CD14-positive monocyte (primary cell): ENCODE data around the gene S100A6. TPM values are rescaled to one million over a fixed set of nuclear protein-coding genes. Genes with fewer than 3 reads are reported as not detected.

Experiments
- DNase-seq, 3 donors: peaks; one replicate each; pipeline ENCODE4 v3.0.0-alpha.2; 2011 to 2022
- H2AFZ ChIP-seq: 2 replicates; pipeline ENCODE4 v1.6.0; 2012; ENCODE audit warnings: mild to moderate bottlenecking, low read depth, low read length, inconsistent platforms; ENCODE audit not compliant: insufficient read depth, poor library complexity, severe bottlenecking
- H3K27ac ChIP-seq, 2 donors: 1 replicate in 1 of 2; 2 replicates in 1 of 2; pipeline ENCODE4 v1.5.1; 2012 to 2013; ENCODE audit warnings: low read length in 2 of 2, control low read depth in 1 of 2, inconsistent platforms in 1 of 2, low read depth in 1 of 2, mild to moderate bottlenecking in 1 of 2
- H3K27me3 ChIP-seq, 2 donors: one replicate each; pipeline versions ENCODE4 v1.6.0 to v1.6.1; 2011 to 2013; ENCODE audit warnings: low read length in 2 of 2; ENCODE audit not compliant: control insufficient read depth in 2 of 2, insufficient read depth in 2 of 2
- H3K36me3 ChIP-seq, 2 donors: replicated peaks in 1 of 2; 1 replicate in 1 of 2; 2 replicates in 1 of 2; pipeline versions ENCODE4 v1.5.1 to v1.6.1; 2012 to 2013; ENCODE audit warnings: low read length in 2 of 2, control low read depth in 1 of 2, inconsistent platforms in 1 of 2, mild to moderate bottlenecking in 1 of 2; ENCODE audit not compliant: insufficient read depth in 2 of 2, control insufficient read depth in 1 of 2
- H3K4me1 ChIP-seq, 2 donors: 1 replicate in 1 of 2; 2 replicates in 1 of 2; pipeline versions ENCODE4 v1.5.1 to v1.6.1; 2012 to 2013; ENCODE audit warnings: low read length in 2 of 2, control low read depth in 1 of 2, inconsistent platforms in 1 of 2, mild to moderate bottlenecking in 1 of 2, moderate library complexity in 1 of 2; ENCODE audit not compliant: insufficient read depth in 2 of 2, control insufficient read depth in 1 of 2
- H3K4me2 ChIP-seq: replicated peaks from 2 replicates; pipeline ENCODE3; 2012; ENCODE audit warnings: low read length, moderate library complexity, mild to moderate bottlenecking; ENCODE audit not compliant: poor library complexity, severe bottlenecking; ENCODE audit errors: extremely low read depth
- H3K4me3 ChIP-seq, 3 experiments: fragments of 200-600 bp in 1 of 3; sonication (generic) in 1 of 3; replicated peaks in 1 of 3; 1 replicate in 2 of 3; 2 replicates in 1 of 3; pipeline ENCODE4 v1.5.1; 2011 to 2013; ENCODE audit warnings: low read length in 3 of 3, mild to moderate bottlenecking in 3 of 3, control low read depth in 2 of 3, low read depth in 2 of 3, inconsistent platforms in 1 of 3, moderate library complexity in 1 of 3
- H3K79me2 ChIP-seq: 2 replicates; pipeline ENCODE4 v1.6.0; 2012; ENCODE audit warnings: mild to moderate bottlenecking, control low read depth, inconsistent platforms, low read length, moderate library complexity; ENCODE audit not compliant: insufficient read depth
- H3K9ac ChIP-seq: 2 replicates; pipeline ENCODE4 v1.6.0; 2017; ENCODE audit warnings: low read length, mild to moderate bottlenecking; ENCODE audit not compliant: insufficient read depth, poor library complexity, severe bottlenecking
- H3K9me3 ChIP-seq, 2 donors: replicated peaks in 1 of 2; 1 replicate in 1 of 2; 2 replicates in 1 of 2; pipeline versions ENCODE4 v1.5.1 to v1.6.1; 2012 to 2013; ENCODE audit warnings: low read length in 2 of 2, control low read depth in 1 of 2; ENCODE audit not compliant: control insufficient read depth in 1 of 2, insufficient read depth in 1 of 2
- H4K20me1 ChIP-seq: 2 replicates; pipeline ENCODE4 v1.6.0; 2012; ENCODE audit warnings: mild to moderate bottlenecking, low read length, control low read depth, moderate library complexity; ENCODE audit not compliant: insufficient read depth
- H3K27ac Mint-ChIP-seq, 7 donors: one replicate each; pipeline ENCODE4 v1.8.0; 2020; ENCODE audit warnings: mild to moderate bottlenecking in 7 of 7, mixed read lengths in 7 of 7, moderate library complexity in 6 of 7, inconsistent platforms in 2 of 7
- H3K27me3 Mint-ChIP-seq, 3 donors: one replicate each; pipeline ENCODE4 v1.8.0; 2021 to 2022; ENCODE audit warnings: low read depth in 3 of 3, mild to moderate bottlenecking in 3 of 3, mixed read lengths in 3 of 3, moderate library complexity in 3 of 3, inconsistent platforms in 1 of 3
- H3K36me3 Mint-ChIP-seq, 2 donors: one replicate each; pipeline ENCODE4 v1.8.0; 2020; ENCODE audit warnings: mixed read lengths in 2 of 2, inconsistent platforms in 1 of 2, mild to moderate bottlenecking in 1 of 2
- H3K4me1 Mint-ChIP-seq: one replicate; pipeline ENCODE4 v1.8.0; 2020; ENCODE audit warnings: mild to moderate bottlenecking, mixed read lengths
- H3K4me3 Mint-ChIP-seq, 2 donors: one replicate each; pipeline ENCODE4 v1.8.0; 2020; ENCODE audit warnings: mild to moderate bottlenecking in 2 of 2, mixed read lengths in 2 of 2, moderate library complexity in 1 of 2
- H3K9me3 Mint-ChIP-seq, 7 donors: one replicate each; pipeline ENCODE4 v1.8.0; 2020 to 2022; ENCODE audit warnings: mixed read lengths in 7 of 7, mild to moderate bottlenecking in 6 of 7, moderate library complexity in 6 of 7, inconsistent platforms in 2 of 7
- CTCF ChIP-seq: fragments of 200-600 bp; IDR thresholded peaks from one replicate; pipeline ENCODE4 v1.8.0; 2022; ENCODE audit warnings: antibody characterized with exemption, mild to moderate bottlenecking
- WGBS: methylation state at CpG from one replicate; pipeline ENCODE4 v1.1.5; 2013; ENCODE audit warnings: missing lambda C conversion rate; ENCODE audit not compliant: insufficient coverage; 5-methylcytosine and 5-hydroxymethylcytosine counted together
- intact Hi-C, 2 donors: fragments of 100-400 bp; cut with micrococcal nuclease; formaldehyde crosslinking; loops; one replicate each; pipeline versions ENCODE4 v1.15.0 to v1.15.1; 2023
- polyA plus RNA-seq, 3 donors: library from polyadenylated mRNA; depleted of rRNA in 1 of 3; unstranded in 2 of 3; stranded (reverse) in 1 of 3; fragments of 300-500 nt in 2 of 3; fragments of >200 nt in 1 of 3; fragmentation: Illumina TruSeq in 2 of 3; gene quantifications; 1 replicate in 2 of 3; 2 replicates in 1 of 3; pipeline ENCODE4 v1.2.3, GENCODE V29; 2012 to 2021

Gene S100A6
- polyA plus RNA-seq, 3 donors = 1,242 to 5,004 (median 4,414) TPM

- Histone ChIP-seq H3K27me3 (no peaks in the 10 kb centered on the region), H3K4me1 (peaks cover 80 to 92% of the 10 kb centered on the region in 2 donors), H3K9ac (no peak overlapping the region), H3K4me2 (peak overlapping the region; percentile 98), H3K36me3 (peaks cover 20 to 27% of the 10 kb centered on the region in 2 donors), H2AFZ (no peak overlapping the region), H3K27ac (peak overlapping the region; percentile 72 to 91), H3K79me2 (peaks cover 56% of the 10 kb centered on the region), H4K20me1 (peaks cover 37% of the 10 kb centered on the region), H3K9me3 (no peaks in the 10 kb centered on the region), H3K4me3 (peak overlapping the region in 2 of 3 experiments; percentile 87 to 94)
- Mint-ChIP-seq H3K4me3 (peak overlapping the region; percentile 98 to 100), H3K27ac (peak overlapping the region; percentile 90 to 98 (median 95)), H3K4me1 (peaks cover 91% of the 10 kb centered on the region), H3K36me3 (peaks cover 37 to 42% of the 10 kb centered on the region in 2 donors), H3K9me3 (peaks cover 0 to 1% (median 0%) of the 10 kb centered on the region in 7 donors), H3K27me3 (peaks cover 0 to 6% (median 0%) of the 10 kb centered on the region in 3 donors)
- intact Hi-C loops = no loop called here
- DNase-seq = no peak
- WGBS = 61% methylated on average over 5 of the region's 13 CpGs
- no peak for TF ChIP-seq CTCF
Observed at GRCh38 chr1:153542956-153543711, 7.3 kb upstream of the S100A6 start.

- H3K4me3 Mint-ChIP-seq = peak overlapping the region; percentile 37 to 100
- TF ChIP-seq CTCF = no peak
- Histone ChIP-seq H3K79me2 (peaks cover 51% of the 10 kb centered on the region), H3K4me3 (peak overlapping the region in 1 of 3 experiments; percentile 94), H3K36me3 (peaks cover 20 to 27% of the 10 kb centered on the region in 2 donors), H3K4me2 (peak overlapping the region; percentile 98), H3K27me3 (no peaks in the 10 kb centered on the region), H2AFZ (no peak overlapping the region), H3K9ac (peak overlapping the region; percentile 51), H4K20me1 (peaks cover 37% of the 10 kb centered on the region), H3K4me1 (peaks cover 74 to 92% of the 10 kb centered on the region in 2 donors), H3K9me3 (no peaks in the 10 kb centered on the region), H3K27ac (peak overlapping the region; percentile 72 to 91)
- peaks cover 88% of the 10 kb centered on the region for H3K4me1 Mint-ChIP-seq
- peak in 2 of 3 donors; percentile 31 to 50 for DNase-seq
- peak overlapping the region; percentile 90 to 98 (median 95) for H3K27ac Mint-ChIP-seq
- H3K27me3 Mint-ChIP-seq = peaks cover 0 to 7% (median 0%) of the 10 kb centered on the region in 3 donors
- H3K9me3 Mint-ChIP-seq = peaks cover 0 to 1% (median 0%) of the 10 kb centered on the region in 7 donors
- intact Hi-C loops = no loop called here
- H3K36me3 Mint-ChIP-seq = peaks cover 37 to 42% of the 10 kb centered on the region in 2 donors
- 39% methylated on average over 6 of the region's 13 CpGs for WGBS
Observed at GRCh38 chr1:153541641-153542590, 6.1 kb upstream of the S100A6 start.
